ENCODE data around the gene ATF3.
A peak's percentile ranks its signal among the peaks of the same experiment; 100 is the strongest.
"Not testable (repeated sequence)": the region's sequence is repeated elsewhere in the genome, so short reads cannot be mapped to it uniquely, and the experiment has no call there.

Gene ATF3

GRCh38 chr1:212629450-212630157 lies 21.0 kb downstream of the ATF3 start:
- DNase-seq: no peak

- peak; percentile 90 for DNase-seq
Observed at GRCh38 chr1:212630158-212630900, 21.8 kb downstream of the ATF3 start.

GRCh38 chr1:212633161-212633560 lies 24.6 kb downstream of the ATF3 start:
- peak; percentile 56 for DNase-seq

- DNase-seq: no peak
Observed at GRCh38 chr1:212634252-212634651, 25.7 kb downstream of the ATF3 start.

GRCh38 chr1:212635141-212635631 lies 26.6 kb downstream of the ATF3 start:
- DNase-seq: peak; percentile 14

GRCh38 chr1:212637902-212638301 lies 29.3 kb downstream of the ATF3 start:
- no peak for DNase-seq

GRCh38 chr1:212638492-212639151 lies 30.1 kb downstream of the ATF3 start:
- DNase-seq: peak; percentile 57

- not testable (repeated sequence) for DNase-seq
Observed at GRCh38 chr1:212639524-212639923, 31.0 kb downstream of the ATF3 start.

GRCh38 chr1:212640223-212640878 lies 31.8 kb downstream of the ATF3 start:
- DNase-seq: no peak

- peak; percentile 34 for DNase-seq
Observed at GRCh38 chr1:212641956-212642355, 33.4 kb downstream of the ATF3 start.

GRCh38 chr1:212643877-212644276 lies 35.3 kb downstream of the ATF3 start:
- DNase-seq: no peak

GRCh38 chr1:212644866-212645545 lies 36.4 kb downstream of the ATF3 start:
- DNase-seq: no peak

GRCh38 chr1:212645546-212646543 lies 37.3 kb downstream of the ATF3 start:
- no peak for DNase-seq

GRCh38 chr1:212646588-212646987 lies 38.0 kb downstream of the ATF3 start:
- no peak for DNase-seq

- DNase-seq: no peak
Observed at GRCh38 chr1:212647004-212647403, 38.4 kb downstream of the ATF3 start.

GRCh38 chr1:212648431-212648830 lies 39.9 kb downstream of the ATF3 start:
- no peak for DNase-seq

- DNase-seq: no peak
Observed at GRCh38 chr1:212649020-212649419, 40.5 kb downstream of the ATF3 start.

- DNase-seq: peak; percentile 75
Observed at GRCh38 chr1:212650228-212650627, 41.7 kb downstream of the ATF3 start.

GRCh38 chr1:212651521-212651920 lies 43.0 kb downstream of the ATF3 start:
- DNase-seq: no peak

GRCh38 chr1:212651977-212652376 lies 43.4 kb downstream of the ATF3 start:
- DNase-seq: no peak

- no peak for DNase-seq
Observed at GRCh38 chr1:212652609-212653008, 44.0 kb downstream of the ATF3 start.
